ENCODE results near the gene NUDT5. TPM values are rescaled to one million over a fixed set of nuclear protein-coding genes. Genes with fewer than 3 reads are reported as not detected.

Gene NUDT5
- polyA plus RNA-seq, 3 donors, result 28.3 to 51.1 (median 43.7) TPM

DNA sequence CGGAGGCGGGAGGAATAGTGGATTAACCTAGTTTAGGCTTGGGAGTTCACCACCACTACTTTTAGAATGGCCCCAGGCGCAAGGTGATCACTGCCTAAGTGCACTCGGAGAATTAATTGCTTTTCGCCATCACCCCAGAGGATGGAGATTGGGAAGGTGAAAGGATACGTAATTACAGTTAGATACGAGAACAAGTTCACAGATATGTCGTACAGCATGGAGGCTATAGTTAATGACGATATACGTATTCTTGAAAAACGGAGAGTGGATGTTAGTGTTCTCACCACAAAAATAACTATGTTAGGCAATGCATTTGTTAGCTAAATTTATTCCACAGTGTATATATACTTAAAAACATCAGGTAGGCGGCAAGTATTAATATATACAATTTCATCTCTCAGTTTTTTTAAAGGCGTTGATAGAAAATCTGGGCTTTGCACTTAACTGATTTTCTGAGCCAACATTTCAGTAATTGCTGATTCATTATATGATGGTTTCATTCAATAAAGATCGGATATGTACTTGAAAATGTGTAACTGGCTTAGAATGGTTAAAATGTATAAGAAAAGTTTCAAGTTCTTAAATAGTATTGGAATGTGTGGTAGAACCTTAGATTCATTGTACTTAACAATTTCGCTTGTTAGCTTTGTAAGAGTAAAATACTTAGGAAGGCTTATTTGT lies 980 bp upstream of the NUDT5 start:
- 0% methylated on average over 6 of the region's 15 CpGs for WGBS (ENCODE audit: insufficient coverage)

GRCh38 chr10:12195281-12195602 lies 449 bp downstream of the NUDT5 start:
- H3K27ac ChIP-seq (ENCODE audit: low read depth in 1 of 2, low read length in 2 of 2), result peak overlapping the region; percentile 90 to 91
- Mint-ChIP-seq H3K4me3 (peak overlapping the region; percentile 98), H3K27me3 (ENCODE audit: low read depth in 3 of 3) (no peaks in the 10 kb centered on the region), H3K9me3 (peaks cover 0 to 4% (median 3%) of the 10 kb centered on the region in 7 donors), H3K4me1 (peaks cover 66% of the 10 kb centered on the region), H3K27ac (peak overlapping the region; percentile 97 to 100 (median 99)), H3K36me3 (peaks cover 16 to 19% of the 10 kb centered on the region in 2 donors)
- peaks cover 2 to 8% of the 10 kb centered on the region in 2 donors for H3K36me3 ChIP-seq (replicated peaks in 1 of 2; ENCODE audit: control insufficient read depth in 1 of 2, insufficient read depth in 2 of 2, low read length in 2 of 2)
- no peaks in the 10 kb centered on the region for H3K27me3 ChIP-seq (ENCODE audit: control insufficient read depth in 2 of 2, insufficient read depth in 2 of 2, low read length in 2 of 2)
- peak overlapping the region; percentile 78 for H3K9ac ChIP-seq (ENCODE audit: insufficient read depth, low read length, poor library complexity, severe bottlenecking)
- peak overlapping the region; percentile 94 for H2AFZ ChIP-seq (ENCODE audit: insufficient read depth, low read depth, low read length, poor library complexity, severe bottlenecking)
- intact Hi-C loops (cut with micrococcal nuclease), result loop anchor here (5.0 to 10.0 kb wide), 3 partner anchors 68 to 153 kb away; partner anchors contain the start of genes UPF2 (in 2 of the 2) and SEC61A2 (in 1 of the 2)
- 1% methylated on average over 12 of the region's 12 CpGs for WGBS (ENCODE audit: insufficient coverage)
- peak overlapping the region; percentile 92 for H3K4me2 ChIP-seq (replicated peaks; ENCODE audit: extremely low read depth, low read length, poor library complexity, severe bottlenecking)
- H4K20me1 ChIP-seq (ENCODE audit: insufficient read depth, low read length), result peaks cover 48% of the 10 kb centered on the region
- H3K79me2 ChIP-seq (ENCODE audit: insufficient read depth, low read length), result peaks cover 93% of the 10 kb centered on the region
- no peaks in the 10 kb centered on the region for H3K9me3 ChIP-seq (replicated peaks in 1 of 2; ENCODE audit: control insufficient read depth in 1 of 2, insufficient read depth in 1 of 2, low read length in 2 of 2)
- DNase-seq, result no peak
- H3K4me3 ChIP-seq (replicated peaks in 1 of 3; ENCODE audit: low read depth in 2 of 3, low read length in 3 of 3), result peak overlapping the region; percentile 71 to 98 (median 83)
- H3K4me1 ChIP-seq (ENCODE audit: control insufficient read depth in 1 of 2, insufficient read depth in 2 of 2, low read length in 2 of 2), result peaks cover 35 to 62% of the 10 kb centered on the region in 2 donors
- TF ChIP-seq CTCF (IDR thresholded peaks at IDR 0.05), result no peak

More for the DNA sequence above, 980 bp upstream of the NUDT5 start:
- no peaks in the 10 kb centered on the region for H3K9me3 ChIP-seq (replicated peaks in 1 of 2; ENCODE audit: control insufficient read depth in 1 of 2, insufficient read depth in 1 of 2, low read length in 2 of 2)
- H2AFZ ChIP-seq (ENCODE audit: insufficient read depth, low read depth, low read length, poor library complexity, severe bottlenecking), result peak overlapping the region; percentile 94
- H3K4me1 ChIP-seq (ENCODE audit: control insufficient read depth in 1 of 2, insufficient read depth in 2 of 2, low read length in 2 of 2), result peaks cover 35 to 62% of the 10 kb centered on the region in 2 donors
- peak overlapping the region; percentile 92 for H3K4me2 ChIP-seq (replicated peaks; ENCODE audit: extremely low read depth, low read length, poor library complexity, severe bottlenecking)
- Mint-ChIP-seq H3K27ac (peak overlapping the region; percentile 97 to 100 (median 99)), H3K36me3 (peaks cover 21 to 28% of the 10 kb centered on the region in 2 donors), H3K4me3 (peak overlapping the region; percentile 98), H3K9me3 (no peaks in the 10 kb centered on the region), H3K27me3 (ENCODE audit: low read depth in 3 of 3) (no peaks in the 10 kb centered on the region), H3K4me1 (peaks cover 66% of the 10 kb centered on the region)
- intact Hi-C loops (cut with micrococcal nuclease), result loop anchor here (5.0 to 10.0 kb wide), 3 partner anchors 69 to 154 kb away; partner anchors contain the start of genes UPF2 (in 2 of the 2) and SEC61A2 (in 1 of the 2)
- H3K79me2 ChIP-seq (ENCODE audit: insufficient read depth, low read length), result peaks cover 94% of the 10 kb centered on the region
- no peak for TF ChIP-seq CTCF (IDR thresholded peaks at IDR 0.05)
- peak overlapping the region; percentile 71 to 98 (median 83) for H3K4me3 ChIP-seq (replicated peaks in 1 of 3; ENCODE audit: low read depth in 2 of 3, low read length in 3 of 3)
- H4K20me1 ChIP-seq (ENCODE audit: insufficient read depth, low read length), result peaks cover 54% of the 10 kb centered on the region
- H3K27ac ChIP-seq (ENCODE audit: low read depth in 1 of 2, low read length in 2 of 2), result peak overlapping the region; percentile 90 to 91
- H3K9ac ChIP-seq (ENCODE audit: insufficient read depth, low read length, poor library complexity, severe bottlenecking), result peak overlapping the region; percentile 78
- no peak for DNase-seq
- peaks cover 11 to 21% of the 10 kb centered on the region in 2 donors for H3K36me3 ChIP-seq (replicated peaks in 1 of 2; ENCODE audit: control insufficient read depth in 1 of 2, insufficient read depth in 2 of 2, low read length in 2 of 2)
- no peaks in the 10 kb centered on the region for H3K27me3 ChIP-seq (ENCODE audit: control insufficient read depth in 2 of 2, insufficient read depth in 2 of 2, low read length in 2 of 2)

All from CD14-positive monocyte (primary cell).